ENCODE results near the gene RRP1. TPM values are rescaled to one million over a fixed set of nuclear protein-coding genes. Genes with fewer than 3 reads are reported as not detected.

The RRP1 gene
- polyA plus RNA-seq, 1 of the 3 experiments (the other 2 are of a cell fraction): 22.7 TPM

DNA sequence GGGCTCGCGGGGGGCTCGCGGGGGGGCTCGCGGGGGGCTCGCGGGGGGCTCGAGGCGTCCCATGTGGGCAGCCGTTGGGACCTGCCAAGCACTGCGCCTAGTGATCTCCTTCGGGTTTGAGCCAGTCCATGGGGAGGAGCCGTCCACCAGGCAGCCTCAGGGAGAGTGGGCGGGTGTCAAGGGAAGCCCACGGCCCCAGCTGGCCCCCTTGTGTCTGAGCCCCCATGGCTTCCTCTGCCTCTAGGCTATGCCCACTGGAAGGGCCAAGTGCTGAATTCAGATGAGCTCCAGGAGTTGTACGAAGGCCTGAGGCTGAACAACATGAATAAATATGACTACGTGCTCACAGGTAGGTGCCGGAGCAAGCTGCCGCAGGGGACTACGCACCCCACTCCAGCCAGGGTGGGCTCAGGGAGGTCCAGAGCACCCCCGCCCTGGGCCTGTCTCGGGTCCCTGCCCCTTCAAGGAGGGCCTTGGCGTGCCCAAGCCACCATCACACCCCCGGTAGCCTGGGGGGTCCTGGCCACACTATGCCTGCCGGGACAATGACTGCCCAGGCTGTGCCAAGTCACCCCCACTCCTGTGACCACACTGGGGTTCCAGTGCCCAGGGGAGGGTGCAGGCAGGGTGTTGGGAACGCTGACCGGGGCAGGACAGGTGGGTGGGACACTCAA, 47.8 kb upstream of the RRP1 start:
- Histone ChIP-seq H3K36me3 (replicated peaks in 1 of 2; ENCODE audit: control insufficient read depth in 1 of 2, insufficient read depth in 2 of 2, low read length in 1 of 2) (peaks cover 8 to 24% of the 10 kb centered on the region in 2 experiments), H3K4me1 (ENCODE audit: control insufficient read depth in 1 of 2, insufficient read depth in 2 of 2, low read depth in 1 of 2, low read length in 1 of 2) (peaks cover 0 to 3% of the 10 kb centered on the region in 2 experiments; a peak in 1 of 4 replicates), H3K9me2 (no peaks in the 10 kb centered on the region), H3F3A (replicated peaks; ENCODE audit: insufficient read depth) (peaks cover 11% of the 10 kb centered on the region), H3K9me3 (no peaks in the 10 kb centered on the region), H4K20me1 (ENCODE audit: insufficient read depth) (peaks cover 5% of the 10 kb centered on the region; the same call in 1 of the 2 replicates), H3K4me2 (no peak overlapping the region), H3K9ac (no peak overlapping the region), H3K79me2 (ENCODE audit: insufficient read depth) (no peaks in the 10 kb centered on the region), H2AFZ (ENCODE audit: low read depth) (no peak overlapping the region), H3K27ac (ENCODE audit: low read depth in 2 of 2, low read length in 1 of 2) (no peak overlapping the region), H3K4me3 (ENCODE audit: low read depth in 2 of 2, low read length in 1 of 2) (no peak overlapping the region), H3K27me3 (ENCODE audit: insufficient read depth) (no peaks in the 10 kb centered on the region)
- peak; percentile 67 for DNase-seq
- TF ChIP-seq, protein P1, sequence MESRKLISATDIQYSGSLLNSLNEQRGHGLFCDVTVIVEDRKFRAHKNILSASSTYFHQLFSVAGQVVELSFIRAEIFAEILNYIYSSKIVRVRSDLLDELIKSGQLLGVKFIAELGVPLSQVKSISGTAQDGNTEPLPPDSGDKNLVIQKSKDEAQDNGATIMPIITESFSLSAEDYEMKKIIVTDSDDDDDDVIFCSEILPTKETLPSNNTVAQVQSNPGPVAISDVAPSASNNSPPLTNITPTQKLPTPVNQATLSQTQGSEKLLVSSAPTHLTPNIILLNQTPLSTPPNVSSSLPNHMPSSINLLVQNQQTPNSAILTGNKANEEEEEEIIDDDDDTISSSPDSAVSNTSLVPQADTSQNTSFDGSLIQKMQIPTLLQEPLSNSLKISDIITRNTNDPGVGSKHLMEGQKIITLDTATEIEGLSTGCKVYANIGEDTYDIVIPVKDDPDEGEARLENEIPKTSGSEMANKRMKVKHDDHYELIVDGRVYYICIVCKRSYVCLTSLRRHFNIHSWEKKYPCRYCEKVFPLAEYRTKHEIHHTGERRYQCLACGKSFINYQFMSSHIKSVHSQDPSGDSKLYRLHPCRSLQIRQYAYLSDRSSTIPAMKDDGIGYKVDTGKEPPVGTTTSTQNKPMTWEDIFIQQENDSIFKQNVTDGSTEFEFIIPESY (IDR thresholded peaks at IDR 0.05; ENCODE audit: borderline replicate concordance, low read depth): no peak
- TF ChIP-seq GABPA (IDR thresholded peaks at IDR 0.05; ENCODE audit: low read depth): no peak
- no peak for TF ChIP-seq TEAD4 (IDR thresholded peaks at IDR 0.05; ENCODE audit: borderline replicate concordance, insufficient read depth)
- TF ChIP-seq RAD21 (IDR thresholded peaks at IDR 0.05; ENCODE audit: low read length): no peak
- no peak for TF ChIP-seq ELF1 (IDR thresholded peaks at IDR 0.05)
- TF ChIP-seq, protein P2, sequence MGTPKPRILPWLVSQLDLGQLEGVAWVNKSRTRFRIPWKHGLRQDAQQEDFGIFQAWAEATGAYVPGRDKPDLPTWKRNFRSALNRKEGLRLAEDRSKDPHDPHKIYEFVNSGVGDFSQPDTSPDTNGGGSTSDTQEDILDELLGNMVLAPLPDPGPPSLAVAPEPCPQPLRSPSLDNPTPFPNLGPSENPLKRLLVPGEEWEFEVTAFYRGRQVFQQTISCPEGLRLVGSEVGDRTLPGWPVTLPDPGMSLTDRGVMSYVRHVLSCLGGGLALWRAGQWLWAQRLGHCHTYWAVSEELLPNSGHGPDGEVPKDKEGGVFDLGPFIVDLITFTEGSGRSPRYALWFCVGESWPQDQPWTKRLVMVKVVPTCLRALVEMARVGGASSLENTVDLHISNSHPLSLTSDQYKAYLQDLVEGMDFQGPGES (IDR thresholded peaks at IDR 0.05; ENCODE audit: low read depth, low read length): no peak
- TF ChIP-seq TCF12 (IDR thresholded peaks at IDR 0.05): no peak
- no peak for TF ChIP-seq FOXM1 (IDR thresholded peaks at IDR 0.05; ENCODE audit: low read depth)
- no peak for TF ChIP-seq FOXJ3 (CRISPR knock-in tag; IDR thresholded peaks at IDR 0.05)
- TF ChIP-seq EZH2phosphoT487 (IDR thresholded peaks at IDR 0.05; ENCODE audit: borderline replicate concordance, low read depth): no peak
- no peak for TF ChIP-seq MEF2A (IDR thresholded peaks at IDR 0.05; ENCODE audit: borderline replicate concordance, low read depth)
- TF ChIP-seq MXI1 (IDR thresholded peaks at IDR 0.05; ENCODE audit: low read depth, low read length): no peak
- TF ChIP-seq GATA2 (CRISPR knock-in tag; IDR thresholded peaks at IDR 0.05): no peak
- TF ChIP-seq RCOR1 (IDR thresholded peaks at IDR 0.05; ENCODE audit: low read length): no peak
- no peak for TF ChIP-seq TAF1 (IDR thresholded peaks at IDR 0.05; ENCODE audit: borderline replicate concordance, low read depth, low read length)
- no peak for TF ChIP-seq POLR2AphosphoS5 (IDR thresholded peaks at IDR 0.05; ENCODE audit: low read depth, low read length)
- TF ChIP-seq YY1 (IDR thresholded peaks at IDR 0.05; ENCODE audit: low read depth): no peak
- ChIA-PET POLR2A (interaction anchor here (0.7 to 2.0 kb wide), 3 partner anchors 8 to 418 kb away, joined by 4 to 10 read pairs (median 4); no protein-coding TSS in a partner anchor), CTCF (interaction anchor here (0.6 to 1.2 kb wide), 4 partner anchors 12 to 48 kb away, joined by 3 to 4 read pairs (median 4); partner anchors contain the start of gene RRP1)
- WGBS (ENCODE audit: low lambda C conversion rate): 95% methylated on average over 7 of the region's 28 CpGs
